H54 (cell line): ENCODE data around the gene ZNHIT1.
"Not testable (repeated sequence)": the region's sequence is repeated elsewhere in the genome, so short reads cannot be mapped to it uniquely, and the experiment has no call there.

Experiments
- DNase-seq: peaks from one replicate; pipeline ENCODE4 v3.0.0; 2011; ENCODE audit warnings: low spot score, mixed read lengths; ENCODE audit not compliant: insufficient read length
- FAIRE-seq: peaks from 3 replicates; lab custom pipeline; 2011; peaks lifted over from hg19 to GRCh38; lab: Jason Lieb, UNC
- POLR2A ChIP-seq: IDR thresholded peaks from 2 replicates; pipeline ENCODE4 v1.6.1; 2011; ENCODE audit warnings: low read depth, mild to moderate bottlenecking, low read length

ZNHIT1 gene

GRCh38 chr7:101200862-101201599, 16.9 kb upstream of the ZNHIT1 start, which contains the start of gene MOGAT3:
TSS of gene MOGAT3 (minus strand) at chr7:101201036. CDS start at chr7:101200854, 182 bp downstream.
- no peak for DNase-seq
- TF ChIP-seq POLR2A = no peak
- FAIRE-seq = no peak

GRCh38 chr7:101201695-101202602, 16.0 kb upstream of the ZNHIT1 start:
- no peak for FAIRE-seq
- no peak for DNase-seq
- no peak for TF ChIP-seq POLR2A

- no peak for FAIRE-seq
- no peak for TF ChIP-seq POLR2A
- DNase-seq = no peak
Observed at GRCh38 chr7:101202603-101202918, 15.4 kb upstream of the ZNHIT1 start.

GRCh38 chr7:101203740-101204738, 13.9 kb upstream of the ZNHIT1 start:
- not testable (repeated sequence) for DNase-seq, FAIRE-seq

GRCh38 chr7:101205901-101206664, 11.9 kb upstream of the ZNHIT1 start:
- DNase-seq = no peak
- no peak for FAIRE-seq
- TF ChIP-seq POLR2A = no peak

- FAIRE-seq = no peak
Observed at GRCh38 chr7:101206665-101207042, 11.3 kb upstream of the ZNHIT1 start.

GRCh38 chr7:101207459-101207858, 10.5 kb upstream of the ZNHIT1 start:
- no peak for FAIRE-seq
- TF ChIP-seq POLR2A = no peak
- no peak for DNase-seq

More at GRCh38 chr7:101206665-101207042, 11.3 kb upstream of the ZNHIT1 start:
- DNase-seq = no peak
- no peak for TF ChIP-seq POLR2A

- FAIRE-seq = no peak
- TF ChIP-seq POLR2A = no peak
Observed at GRCh38 chr7:101208794-101209193, 9.2 kb upstream of the ZNHIT1 start.

GRCh38 chr7:101210143-101210542, 7.8 kb upstream of the ZNHIT1 start:
- no peak for FAIRE-seq
- no peak for DNase-seq
- TF ChIP-seq POLR2A = no peak

More at GRCh38 chr7:101208794-101209193, 9.2 kb upstream of the ZNHIT1 start:
- DNase-seq = no peak

GRCh38 chr7:101211501-101211900, 6.5 kb upstream of the ZNHIT1 start:
- no peak for TF ChIP-seq POLR2A
- FAIRE-seq = no peak
- no peak for DNase-seq

- DNase-seq (no peak), FAIRE-seq (no peak)
- no peak for TF ChIP-seq POLR2A
Observed at GRCh38 chr7:101212014-101212413, 6.0 kb upstream of the ZNHIT1 start.

- TF ChIP-seq POLR2A = no peak
- no peak for FAIRE-seq
- DNase-seq = no peak
Observed at GRCh38 chr7:101216001-101216859, 1.7 kb upstream of the ZNHIT1 start.
